Measurements from ENCODE around the gene RHBDD1.

The RHBDD1 gene

GRCh38 chr2:226888971-226889370, 53.1 kb downstream of the RHBDD1 start:
- DNase-seq: no peak

- DNase-seq: no peak
Measured at GRCh38 chr2:226890286-226890685, 54.4 kb downstream of the RHBDD1 start.

GRCh38 chr2:226891780-226892590, 56.1 kb downstream of the RHBDD1 start:
- no peak for DNase-seq

- DNase-seq: no peak
Measured at GRCh38 chr2:226892729-226893128, 56.9 kb downstream of the RHBDD1 start.

GRCh38 chr2:226893216-226893615, 57.4 kb downstream of the RHBDD1 start:
- DNase-seq: no peak

- no peak for DNase-seq
Measured at GRCh38 chr2:226894752-226895151, 58.9 kb downstream of the RHBDD1 start.

GRCh38 chr2:226895579-226895978, 59.7 kb downstream of the RHBDD1 start:
- DNase-seq: no peak

GRCh38 chr2:226898121-226898520, 62.3 kb downstream of the RHBDD1 start:
- DNase-seq: no peak

- peak; percentile 74 for DNase-seq
Measured at GRCh38 chr2:226898897-226899296, 63.0 kb downstream of the RHBDD1 start.

- no peak for DNase-seq
Measured at GRCh38 chr2:226902041-226902966, 66.5 kb downstream of the RHBDD1 start.

- no peak for DNase-seq
Measured at GRCh38 chr2:226903179-226903578, 67.3 kb downstream of the RHBDD1 start.

GRCh38 chr2:226904592-226904991, 68.7 kb downstream of the RHBDD1 start:
- no peak for DNase-seq

- no peak for DNase-seq
Measured at GRCh38 chr2:226905718-226906117, 69.9 kb downstream of the RHBDD1 start.

- no peak for DNase-seq
Measured at GRCh38 chr2:226906163-226906693, 70.4 kb downstream of the RHBDD1 start.

GRCh38 chr2:226909126-226909525, 73.3 kb downstream of the RHBDD1 start:
- no peak for DNase-seq

GRCh38 chr2:226909836-226910235, 74.0 kb downstream of the RHBDD1 start:
- DNase-seq: no peak

- no peak for DNase-seq
Measured at GRCh38 chr2:226910384-226910783, 74.5 kb downstream of the RHBDD1 start.

- no peak for DNase-seq
Measured at GRCh38 chr2:226911932-226912331, 76.1 kb downstream of the RHBDD1 start.

GRCh38 chr2:226913641-226914040, 77.8 kb downstream of the RHBDD1 start:
- DNase-seq: no peak

GRCh38 chr2:226915846-226916360, 80.0 kb downstream of the RHBDD1 start:
- DNase-seq: no peak

- no peak for DNase-seq
Measured at GRCh38 chr2:226916669-226917068, 80.8 kb downstream of the RHBDD1 start.

- DNase-seq: no peak
Measured at GRCh38 chr2:226932443-226932842, 96.6 kb downstream of the RHBDD1 start.

- no peak for DNase-seq
Measured at GRCh38 chr2:226934546-226935201, 98.8 kb downstream of the RHBDD1 start.
